ENCODE measurements around the gene ITFG1.
"Not testable (repeated sequence)": the region's sequence is repeated elsewhere in the genome, so short reads cannot be mapped to it uniquely, and the experiment has no call there.

Gene ITFG1

DNA sequence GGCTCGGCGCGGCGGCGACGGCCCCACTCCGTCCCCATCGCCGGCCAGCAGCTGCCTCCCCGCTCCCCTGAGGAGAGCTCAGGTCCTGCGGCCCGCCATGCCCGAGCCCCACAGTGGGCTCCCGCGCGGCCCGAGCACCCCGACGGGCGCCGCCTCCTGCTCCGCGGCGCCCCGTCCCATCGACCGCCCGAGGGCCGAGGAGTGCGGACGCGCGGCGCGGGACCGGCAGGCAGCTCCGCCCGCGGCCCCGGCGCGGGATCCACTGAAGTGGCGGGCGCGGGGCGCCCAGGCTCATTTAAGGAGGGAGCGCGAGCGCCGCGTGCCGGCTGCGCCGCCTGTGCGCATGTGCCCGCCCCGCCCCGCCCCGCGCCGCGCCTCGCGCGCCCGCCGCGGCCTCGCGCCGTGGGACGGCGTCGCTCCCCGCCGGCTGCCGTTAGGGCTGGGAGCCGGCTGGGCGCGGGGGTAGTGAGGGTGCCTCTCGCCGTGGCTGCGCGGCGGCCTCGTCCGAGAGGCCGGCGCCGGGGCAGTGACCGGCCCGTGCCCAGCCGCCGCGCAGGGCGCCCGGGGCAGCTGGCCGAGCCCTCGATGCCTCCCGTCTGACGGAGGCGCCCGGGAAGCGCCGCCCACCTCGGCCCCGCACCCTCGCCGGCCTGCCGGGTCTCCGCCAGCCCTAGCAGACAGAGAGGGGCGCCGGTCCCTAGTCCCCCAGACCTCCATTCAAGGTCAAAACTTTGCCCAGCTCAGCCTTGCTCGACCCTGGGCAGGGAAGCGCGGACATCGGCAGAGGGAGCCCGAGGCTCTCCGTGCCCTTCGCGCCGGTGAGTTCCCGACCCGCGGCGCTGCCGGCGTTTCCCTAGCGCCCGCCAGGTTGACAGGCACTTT lies 316.9 kb downstream of the ITFG1 start, which contains the start of gene NETO2:
Gene NETO2, minus strand, starts transcription at position 269 of the 882 bp plus-strand sequence. CDS start 333 bp downstream, outside the sequence.
- Mint-ChIP-seq H3K9me3 (no peaks in the 10 kb centered on the region), H3K27ac (peak within 1 kb of the TSS; percentile 79), H3K27me3 (peaks cover 21% of the 10 kb centered on the region), H3K4me3 (peak within 1 kb of the TSS; percentile 81), H3K4me1 (ENCODE audit: low read depth) (peaks cover 24% of the 10 kb centered on the region), H3K36me3 (ENCODE audit: low read depth) (no peaks in the 10 kb centered on the region)
- intact Hi-C loops (cut with micrococcal nuclease): loop anchor here (2.0 to 10.0 kb wide), 6 partner anchors 57 to 911 kb away; partner anchors contain the start of genes DNAJA2, ITFG1 and PHKB

DNA sequence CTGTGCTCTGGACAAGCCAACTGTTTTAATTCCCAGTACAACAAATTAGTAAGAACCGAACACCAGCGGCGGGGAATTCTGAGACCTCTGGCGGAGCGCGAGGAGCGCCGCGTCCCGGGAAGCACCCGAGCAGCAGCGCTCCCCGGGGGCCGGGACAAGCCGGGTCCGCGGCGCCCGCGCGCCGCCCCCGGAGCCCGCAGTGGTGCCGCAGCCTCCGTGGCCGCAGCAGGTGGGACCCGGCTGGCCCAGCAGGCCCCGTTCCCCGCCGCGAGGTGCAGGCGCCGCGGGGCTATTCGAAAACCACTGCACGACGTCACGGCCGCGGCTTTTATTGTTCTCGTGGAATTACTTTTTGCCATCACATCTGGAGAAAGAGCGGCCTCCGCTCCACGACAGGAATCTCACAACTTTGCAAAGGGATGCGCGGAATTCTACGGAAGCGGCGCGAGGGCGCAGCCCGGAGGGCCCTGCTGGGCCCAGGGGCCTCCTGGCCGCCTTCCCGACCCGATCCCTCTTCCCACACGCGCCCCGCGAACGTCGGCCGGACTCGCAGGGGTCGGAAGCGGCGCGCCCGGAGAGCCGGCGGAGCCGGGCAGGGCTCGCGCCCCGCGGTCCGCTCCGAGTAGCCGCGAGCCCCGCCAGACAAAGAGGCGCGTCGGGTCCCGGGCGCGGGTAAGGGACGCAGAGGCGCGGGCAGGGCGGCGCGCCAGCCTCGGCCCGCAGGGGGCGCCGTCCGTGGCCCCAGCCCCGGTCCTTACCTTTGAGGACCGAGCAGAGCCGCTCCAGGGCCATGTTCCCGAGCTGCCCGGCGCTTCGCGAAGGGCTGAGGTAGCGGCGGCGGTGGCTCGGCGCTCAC lies 317.8 kb downstream of the ITFG1 start:
- no peaks in the 10 kb centered on the region for H3K36me3 Mint-ChIP-seq (ENCODE audit: low read depth)
- intact Hi-C loops (cut with micrococcal nuclease): loop anchor here (2.0 to 10.0 kb wide), 6 partner anchors 56 to 912 kb away; partner anchors contain the start of genes DNAJA2, ITFG1 and PHKB
- H3K4me1 Mint-ChIP-seq (ENCODE audit: low read depth): peaks cover 33% of the 10 kb centered on the region
- H3K9me3 Mint-ChIP-seq: peaks cover 7% of the 10 kb centered on the region
- peak overlapping the region; percentile 78 for H3K27ac Mint-ChIP-seq
- peak overlapping the region; percentile 78 for H3K4me3 Mint-ChIP-seq
- peaks cover 21% of the 10 kb centered on the region for H3K27me3 Mint-ChIP-seq

DNA sequence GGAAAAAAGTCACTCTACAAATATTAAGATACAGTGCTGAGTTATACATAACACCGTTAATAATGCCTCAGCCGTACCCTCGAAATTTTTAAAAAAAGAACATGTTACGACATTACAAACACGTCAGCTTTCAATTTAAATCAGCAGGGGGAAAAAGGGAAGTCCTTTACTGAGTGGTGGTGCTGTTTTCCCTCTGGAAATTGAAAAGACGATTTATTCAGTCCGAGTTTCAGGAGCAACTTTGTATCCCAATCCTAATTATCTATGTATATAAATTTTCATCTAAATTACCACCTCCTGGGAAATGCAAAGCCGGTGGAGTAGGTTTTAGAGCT lies 318.4 kb downstream of the ITFG1 start:
- no peaks in the 10 kb centered on the region for H3K36me3 Mint-ChIP-seq (ENCODE audit: low read depth)

DNA sequence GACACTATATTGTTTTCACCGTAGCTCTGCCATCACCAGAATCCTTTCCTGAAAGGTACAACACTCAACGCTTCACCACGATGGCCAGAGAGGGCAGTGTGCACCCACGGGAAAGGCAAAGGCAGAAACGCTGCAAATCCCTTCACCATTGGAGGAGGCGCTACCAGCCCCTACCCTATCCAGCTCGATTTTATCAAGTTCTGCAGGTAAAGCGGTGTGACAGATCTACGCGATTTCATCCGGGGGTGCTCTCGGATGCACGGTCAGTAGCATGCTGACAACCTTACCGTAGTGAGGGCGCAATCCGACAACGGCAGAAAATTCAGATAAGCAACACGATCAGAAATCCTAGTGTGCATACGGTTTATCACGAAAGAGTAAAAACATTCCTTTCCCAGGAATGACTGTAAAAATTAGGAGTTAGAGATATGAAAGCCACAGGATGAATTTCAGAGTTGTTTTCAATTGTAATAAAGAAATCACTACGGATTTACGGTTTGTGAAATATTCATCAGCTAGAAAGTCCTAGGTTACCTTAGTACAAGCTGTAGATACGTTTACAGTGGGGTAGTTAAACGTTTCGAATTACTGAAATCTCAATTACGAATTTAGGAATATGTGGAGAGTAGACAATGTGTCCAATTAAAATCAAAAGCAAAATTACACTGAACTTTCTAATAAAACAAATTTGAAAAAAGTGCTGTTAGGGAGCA lies 318.9 kb downstream of the ITFG1 start:
- peak overlapping the region; percentile 78 for H3K27ac Mint-ChIP-seq
- H3K36me3 Mint-ChIP-seq (ENCODE audit: low read depth): no peaks in the 10 kb centered on the region
- peak overlapping the region; percentile 78 for H3K4me3 Mint-ChIP-seq
- H3K4me1 Mint-ChIP-seq (ENCODE audit: low read depth): peaks cover 37% of the 10 kb centered on the region
- peaks cover 8% of the 10 kb centered on the region for H3K9me3 Mint-ChIP-seq
- intact Hi-C loops (cut with micrococcal nuclease): loop anchor here (2.0 to 10.0 kb wide), 7 partner anchors 55 to 1015 kb away; partner anchors contain the start of genes DNAJA2, ITFG1 and PHKB
- H3K27me3 Mint-ChIP-seq: peaks cover 21% of the 10 kb centered on the region

More for the DNA sequence above, 318.4 kb downstream of the ITFG1 start:
- peak overlapping the region; percentile 78 for H3K4me3 Mint-ChIP-seq
- peak overlapping the region; percentile 78 for H3K27ac Mint-ChIP-seq
- H3K4me1 Mint-ChIP-seq (ENCODE audit: low read depth): peaks cover 37% of the 10 kb centered on the region
- intact Hi-C loops (cut with micrococcal nuclease): loop anchor here (2.0 to 10.0 kb wide), 6 partner anchors 55 to 912 kb away; partner anchors contain the start of genes DNAJA2, ITFG1 and PHKB
- H3K27me3 Mint-ChIP-seq: peaks cover 21% of the 10 kb centered on the region
- peaks cover 8% of the 10 kb centered on the region for H3K9me3 Mint-ChIP-seq

DNA sequence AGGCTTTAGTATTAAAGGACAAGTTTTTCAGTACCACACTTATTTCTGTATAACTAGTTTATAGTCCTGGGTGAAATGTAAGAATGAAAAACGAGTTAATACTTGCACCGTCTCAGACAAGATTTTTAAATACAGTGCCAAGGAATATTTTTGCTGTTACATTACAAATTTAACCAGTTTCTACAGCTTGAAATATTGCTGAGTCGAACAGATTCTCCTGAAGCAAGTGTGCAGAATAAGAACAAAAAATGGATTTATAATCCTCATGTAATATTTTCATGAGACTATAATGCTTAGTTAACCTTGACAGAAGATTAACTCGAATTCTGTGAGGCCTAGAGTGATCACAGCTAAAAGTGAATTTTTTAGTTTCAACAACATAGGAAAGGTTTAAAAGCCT lies 320.2 kb downstream of the ITFG1 start:
- Mint-ChIP-seq H3K4me1 (ENCODE audit: low read depth) (peaks cover 37% of the 10 kb centered on the region), H3K4me3 (no peak overlapping the region), H3K27me3 (peaks cover 14% of the 10 kb centered on the region), H3K27ac (no peak overlapping the region), H3K36me3 (ENCODE audit: low read depth) (no peaks in the 10 kb centered on the region), H3K9me3 (peaks cover 8% of the 10 kb centered on the region)
- intact Hi-C loops (cut with micrococcal nuclease): loop anchor here (2.0 to 10.0 kb wide), 5 partner anchors 53 to 1016 kb away; partner anchors contain the start of gene DNAJA2

DNA sequence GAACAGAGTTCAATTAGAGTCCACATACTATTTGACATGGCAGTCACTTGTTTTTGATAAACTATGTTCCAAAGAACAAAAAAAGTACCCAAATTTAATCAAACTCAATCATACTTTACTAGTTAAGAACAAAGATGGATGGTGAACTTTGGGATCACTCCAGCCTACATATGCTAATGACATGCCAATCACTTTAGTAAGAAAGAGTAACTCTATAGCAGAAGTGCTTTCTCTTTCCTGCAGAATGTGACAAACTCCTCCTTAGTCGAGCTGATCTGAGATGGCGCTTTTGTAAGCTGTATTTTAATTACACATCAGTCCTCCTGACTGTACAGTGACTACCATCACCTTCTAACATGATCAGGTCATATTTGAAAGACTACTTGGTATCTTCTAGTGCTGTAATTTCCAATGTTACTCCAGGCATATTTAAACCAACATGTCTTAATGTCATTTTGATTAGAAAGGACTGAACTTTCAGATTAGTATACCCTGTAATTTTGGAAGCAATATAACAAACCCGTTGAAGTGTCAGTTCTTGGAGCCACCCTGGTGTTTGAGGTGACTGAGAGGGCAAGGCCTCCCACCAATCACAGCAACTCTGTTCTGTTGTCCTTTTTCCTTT lies 321.2 kb downstream of the ITFG1 start:
- Mint-ChIP-seq H3K36me3 (ENCODE audit: low read depth) (no peaks in the 10 kb centered on the region), H3K27me3 (peaks cover 4% of the 10 kb centered on the region), H3K27ac (no peak overlapping the region), H3K4me1 (ENCODE audit: low read depth) (peaks cover 34% of the 10 kb centered on the region), H3K9me3 (peaks cover 8% of the 10 kb centered on the region), H3K4me3 (no peak overlapping the region)
- intact Hi-C loops (cut with micrococcal nuclease): loop anchor here (2.0 to 10.0 kb wide), 5 partner anchors 52 to 1017 kb away; partner anchors contain the start of gene DNAJA2

DNA sequence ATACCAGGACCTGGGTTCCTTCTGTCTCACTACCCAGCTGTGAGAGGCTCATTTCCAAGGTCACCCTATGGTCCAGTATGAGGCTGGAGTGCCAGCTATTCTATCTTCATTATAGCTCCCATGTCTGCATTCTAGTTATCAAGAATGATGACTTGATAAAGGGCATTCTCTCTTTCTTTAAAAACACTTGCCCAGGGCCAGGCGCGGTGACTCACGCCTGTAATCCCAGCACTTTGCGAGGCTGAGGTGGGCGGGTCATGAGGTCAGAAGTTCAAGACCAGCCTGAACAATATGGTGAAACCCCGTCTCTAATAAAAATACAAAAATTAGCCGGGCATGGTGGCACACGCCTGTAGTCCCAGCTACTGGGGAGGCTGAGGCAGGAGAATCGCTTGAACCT lies 322.9 kb downstream of the ITFG1 start:
- Mint-ChIP-seq H3K4me1 (ENCODE audit: low read depth) (peaks cover 37% of the 10 kb centered on the region), H3K27ac (peak overlapping the region; percentile 28), H3K36me3 (ENCODE audit: low read depth) (peaks cover 11% of the 10 kb centered on the region)
- H3K27me3 Mint-ChIP-seq; H3K4me3 Mint-ChIP-seq; H3K9me3 Mint-ChIP-seq; intact Hi-C loops (cut with micrococcal nuclease): not testable (repeated sequence)

DNA sequence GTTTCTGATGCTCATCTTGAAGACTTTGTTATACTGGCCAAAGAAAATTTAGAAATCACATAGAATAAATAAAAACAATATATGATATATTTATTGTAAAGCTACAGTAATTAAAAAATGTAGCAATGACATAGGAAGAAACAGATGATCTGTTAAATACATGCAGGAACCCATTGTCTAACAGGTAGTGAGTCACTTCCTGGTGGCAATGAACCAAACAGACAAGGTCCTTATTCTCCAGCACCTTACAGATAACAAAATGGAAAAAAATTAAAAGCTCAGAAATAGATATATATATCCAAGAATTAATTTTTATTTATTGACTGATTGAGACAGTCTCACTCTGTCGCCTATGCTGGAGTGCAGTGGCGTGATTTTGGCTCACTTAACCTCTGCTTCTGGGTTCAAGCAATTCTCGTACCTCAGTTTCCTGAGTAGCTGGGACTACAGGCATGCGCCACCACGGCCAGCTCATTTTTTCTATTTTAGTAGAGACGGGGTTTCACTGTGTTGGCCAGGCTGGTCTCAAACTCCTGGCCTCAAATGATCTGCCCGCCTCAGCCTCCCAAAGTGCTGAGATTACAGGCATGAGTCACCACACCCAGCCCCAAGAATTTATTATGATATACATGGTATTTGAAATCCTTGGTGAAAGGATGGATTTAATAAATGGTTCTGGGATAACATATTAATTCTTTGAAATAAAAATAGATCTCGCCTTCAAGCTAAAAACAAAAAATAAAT lies 324.6 kb downstream of the ITFG1 start:
- intact Hi-C loops (cut with micrococcal nuclease): no loop called here
- no peak overlapping the region for H3K27ac Mint-ChIP-seq
- H3K4me1 Mint-ChIP-seq (ENCODE audit: low read depth): peaks cover 29% of the 10 kb centered on the region
- peaks cover 8% of the 10 kb centered on the region for H3K9me3 Mint-ChIP-seq
- no peak overlapping the region for H3K4me3 Mint-ChIP-seq
- H3K36me3 Mint-ChIP-seq (ENCODE audit: low read depth): peaks cover 14% of the 10 kb centered on the region
- H3K27me3 Mint-ChIP-seq: no peaks in the 10 kb centered on the region

DNA sequence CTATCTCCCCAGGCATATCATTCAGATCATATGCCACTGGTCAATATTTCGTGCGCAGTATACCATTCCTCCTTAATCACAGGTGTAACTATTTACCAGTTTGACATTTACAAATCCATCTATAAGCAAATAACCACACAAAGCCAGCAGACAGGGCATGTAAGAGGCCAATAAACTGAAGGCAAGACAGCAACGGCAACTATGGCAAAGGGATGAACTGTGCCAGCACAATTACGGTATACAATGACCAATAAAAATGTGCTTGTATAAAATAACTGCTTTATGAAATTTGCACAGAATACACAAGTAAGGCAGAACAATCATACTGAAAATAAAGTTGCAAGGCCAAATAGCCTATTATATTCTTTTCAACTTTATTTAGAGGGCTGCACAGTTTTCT lies 326.3 kb downstream of the ITFG1 start:
- Mint-ChIP-seq H3K27me3 (no peaks in the 10 kb centered on the region), H3K4me3 (no peak overlapping the region), H3K36me3 (ENCODE audit: low read depth) (peaks cover 14% of the 10 kb centered on the region), H3K4me1 (ENCODE audit: low read depth) (peaks cover 35% of the 10 kb centered on the region), H3K27ac (no peak overlapping the region), H3K9me3 (peaks cover 8% of the 10 kb centered on the region)
- intact Hi-C loops (cut with micrococcal nuclease): no loop called here

DNA sequence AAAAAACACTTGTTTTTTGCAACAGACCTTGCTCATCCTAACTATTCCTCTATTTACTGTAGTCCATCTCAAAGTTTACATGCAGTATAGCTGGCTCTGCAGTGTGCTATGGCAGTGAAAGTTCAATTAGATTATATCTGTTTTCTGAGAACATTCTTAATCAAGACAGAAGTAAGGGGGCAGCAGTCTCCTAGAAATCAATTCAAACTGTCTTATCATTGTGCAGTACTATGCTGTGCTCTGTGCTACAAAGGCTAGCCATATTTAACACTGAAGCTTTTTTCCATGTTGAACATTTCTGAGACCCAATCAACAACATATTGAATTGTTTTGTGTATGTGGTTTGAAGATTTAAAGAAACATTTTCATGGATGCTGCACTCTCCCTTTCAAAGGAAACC lies 328.6 kb downstream of the ITFG1 start:
- Mint-ChIP-seq H3K4me3 (no peak overlapping the region), H3K27me3 (no peaks in the 10 kb centered on the region), H3K27ac (no peak overlapping the region), H3K4me1 (ENCODE audit: low read depth) (peaks cover 22% of the 10 kb centered on the region), H3K36me3 (ENCODE audit: low read depth) (peaks cover 24% of the 10 kb centered on the region), H3K9me3 (no peaks in the 10 kb centered on the region)
- intact Hi-C loops (cut with micrococcal nuclease): no loop called here

DNA sequence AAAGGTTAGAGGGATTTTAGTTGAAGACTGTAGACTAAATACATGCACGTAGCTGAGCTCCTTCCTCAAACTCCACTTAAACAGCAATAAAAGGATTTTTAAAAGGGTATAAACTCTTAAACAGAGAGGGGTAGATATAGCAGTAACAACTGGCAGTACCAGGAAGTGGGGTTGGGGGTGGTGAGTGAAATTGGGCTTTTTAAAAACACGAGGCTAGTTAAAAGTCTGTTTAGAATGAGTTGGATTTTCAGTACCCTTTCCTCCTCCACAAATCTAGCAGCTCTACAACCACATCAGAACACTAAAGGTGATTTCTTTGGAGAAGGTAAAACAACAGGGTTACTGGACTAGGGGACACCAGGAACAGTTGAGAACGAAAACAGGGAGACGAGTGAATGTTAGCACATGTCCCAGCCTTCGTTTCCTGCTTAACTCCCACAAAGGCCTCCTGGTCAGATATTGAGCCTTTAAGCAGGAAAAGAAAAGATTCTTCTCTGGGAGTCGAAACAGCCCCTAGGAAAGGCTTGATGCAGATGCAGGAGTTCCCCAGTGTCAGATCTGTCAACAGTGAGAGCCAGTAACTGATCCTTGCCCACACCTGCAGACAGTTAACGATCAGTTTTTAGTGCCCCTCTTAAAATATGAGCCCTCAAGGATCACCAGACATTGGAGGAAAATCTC lies 331.0 kb downstream of the ITFG1 start:
- intact Hi-C loops (cut with micrococcal nuclease): no loop called here
- Mint-ChIP-seq H3K9me3 (no peaks in the 10 kb centered on the region), H3K27me3 (no peaks in the 10 kb centered on the region), H3K27ac (no peak overlapping the region), H3K36me3 (ENCODE audit: low read depth) (peaks cover 38% of the 10 kb centered on the region), H3K4me1 (ENCODE audit: low read depth) (peaks cover 30% of the 10 kb centered on the region), H3K4me3 (no peak overlapping the region)

DNA sequence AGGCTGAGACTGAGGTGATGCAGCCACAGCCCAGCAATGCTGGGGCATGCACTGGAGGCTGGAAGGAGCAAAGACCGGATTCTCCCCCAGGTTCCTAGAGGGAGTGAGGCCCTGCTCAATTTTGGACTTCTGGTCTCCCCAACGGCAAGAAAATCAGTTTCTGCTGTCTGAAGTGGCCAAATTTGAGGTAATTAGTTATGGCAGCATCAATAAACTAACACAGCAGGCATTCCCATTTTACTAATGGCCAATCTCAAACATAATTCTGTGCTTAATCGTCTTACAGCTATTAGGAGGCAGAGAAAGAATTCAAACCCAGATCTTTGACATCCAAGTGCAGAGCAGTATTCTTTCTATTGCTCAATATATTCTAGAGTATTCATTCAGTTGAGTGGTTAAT lies 333.3 kb downstream of the ITFG1 start:
- Mint-ChIP-seq H3K27ac (no peak overlapping the region), H3K4me1 (ENCODE audit: low read depth) (peaks cover 21% of the 10 kb centered on the region), H3K4me3 (no peak overlapping the region), H3K9me3 (no peaks in the 10 kb centered on the region), H3K27me3 (no peaks in the 10 kb centered on the region), H3K36me3 (ENCODE audit: low read depth) (peaks cover 31% of the 10 kb centered on the region)
- intact Hi-C loops (cut with micrococcal nuclease): no loop called here
